ENCODE results near the gene ITGA7. TPM values are rescaled to one million over a fixed set of nuclear protein-coding genes. Genes with fewer than 3 reads are reported as not detected.

Gene ITGA7
- total and polyA plus RNA-seq, 2 of the 8 experiments (the other 6 are each of a cell fraction or from before 2014, with no cell fraction given): 57.6 to 86.1 TPM

DNA sequence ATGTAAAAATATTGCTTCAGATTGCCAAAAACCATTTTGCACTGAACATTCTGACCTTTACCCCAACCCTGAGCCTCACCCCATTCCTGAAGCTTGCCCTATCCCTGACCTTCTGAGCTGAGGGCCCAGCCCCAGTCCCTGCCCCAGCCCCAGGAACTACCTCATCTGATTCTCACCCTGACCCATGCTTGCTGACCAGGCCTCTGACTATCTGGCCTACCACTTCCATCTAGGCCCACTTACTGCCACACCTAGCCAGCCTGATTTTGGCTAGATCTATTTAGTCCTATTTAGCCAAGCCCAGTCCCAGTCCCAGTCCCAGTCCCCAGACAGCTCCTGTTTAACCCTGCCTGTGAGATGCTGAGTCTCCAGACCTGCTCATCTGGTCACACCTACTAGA, 37.4 kb downstream of the ITGA7 start (continued):
- TF ChIP-seq BRCA1 (IDR thresholded peaks at IDR 0.05; ENCODE audit: low read depth, low read length) (no peak), POLR2A (IDR thresholded peaks at IDR 0.05; ENCODE audit: control extremely low read depth in 1 of 2, low read depth in 2 of 2, low read length in 2 of 2) (no peak), YY1 (IDR thresholded peaks at IDR 0.05; ENCODE audit: low read depth, low read length) (no peak)
